SIG-M5 treated with dmso at 0.1 percent for 504 hours (cell line): ENCODE measurements around the gene GIT2.

Experiments used
- DNase-seq: peaks from one replicate; lab custom pipeline; 2025; ENCODE audit not compliant: unreplicated experiment; lab: John Stamatoyannopoulos, UW

The GIT2 gene

DNA sequence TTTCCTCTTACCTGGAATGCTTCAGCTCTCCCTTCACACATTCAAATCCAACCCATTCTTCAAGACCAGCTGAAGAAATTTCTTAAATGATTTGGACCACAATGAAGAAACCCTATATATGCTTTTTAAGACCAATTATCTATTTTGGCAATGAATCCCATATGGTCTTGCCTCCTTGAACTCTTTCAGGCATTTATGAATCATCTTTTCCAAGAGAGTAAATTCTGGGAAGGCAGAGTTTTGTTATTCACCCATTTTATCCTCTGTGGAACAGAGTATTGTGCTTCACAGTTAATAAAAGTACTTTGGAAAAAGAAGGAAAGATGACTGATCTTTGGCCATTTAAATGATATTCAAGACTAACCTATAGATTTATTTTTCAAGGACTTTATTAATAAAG, 14.0 kb downstream of the GIT2 start:
- no peak for DNase-seq

DNA sequence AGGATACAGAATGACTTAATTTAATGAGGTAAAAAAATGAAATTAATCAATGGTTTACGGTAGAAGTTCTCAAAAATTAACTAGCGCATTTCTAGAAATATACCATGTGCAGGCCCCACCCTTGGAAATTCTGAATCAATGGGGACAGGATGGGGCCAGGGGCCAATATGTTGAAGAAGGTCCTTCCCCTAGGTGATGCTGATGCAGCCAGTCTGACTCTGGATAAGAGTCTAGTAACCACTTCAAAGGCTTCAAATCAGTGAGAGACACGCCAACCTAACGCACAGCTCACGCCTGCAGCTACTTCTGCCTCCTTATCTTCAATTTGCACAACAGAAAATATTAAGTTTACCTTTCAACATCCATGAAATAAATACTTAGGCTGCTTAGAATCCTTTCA, 14.9 kb downstream of the GIT2 start:
- no peak for DNase-seq

DNA sequence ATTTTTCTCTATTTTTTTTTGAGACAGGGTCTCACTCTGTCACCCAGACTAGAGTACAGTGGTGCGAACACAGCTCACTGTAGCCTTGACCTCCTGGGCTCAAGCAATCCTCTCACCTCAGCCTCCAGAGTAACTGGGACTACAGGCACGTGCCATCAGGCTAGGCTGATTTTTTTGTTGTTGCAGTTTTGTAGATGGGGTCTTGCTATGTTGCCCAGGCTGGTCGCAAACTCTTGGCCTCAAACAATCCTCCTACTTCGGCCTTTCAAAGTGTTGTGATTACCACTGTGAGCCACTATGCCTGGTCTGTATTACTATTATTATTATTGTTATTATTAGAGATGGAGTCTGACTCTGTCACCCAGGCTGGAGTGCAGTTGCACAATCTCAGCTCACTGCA, 23.3 kb downstream of the GIT2 start:
- DNase-seq = no peak

DNA sequence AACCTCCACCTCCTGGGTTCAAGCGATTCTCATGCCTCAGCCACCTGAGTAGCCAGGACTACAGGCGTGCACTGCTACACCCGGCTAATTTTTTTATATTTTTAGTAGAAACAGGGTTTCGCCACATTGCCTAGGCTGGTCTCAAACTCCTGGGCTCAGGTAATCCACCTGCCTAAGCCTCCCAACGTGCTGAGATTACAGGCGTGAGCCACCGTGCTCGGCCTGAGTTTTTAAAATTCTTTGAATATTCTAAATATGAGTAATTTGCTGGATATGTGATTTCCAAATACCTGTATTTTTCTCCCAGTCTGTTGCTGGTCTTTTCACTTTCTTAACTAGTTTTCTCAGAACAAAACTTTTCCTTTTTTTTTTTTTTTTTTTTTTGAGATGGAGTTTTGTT, 27.4 kb downstream of the GIT2 start:
- DNase-seq = no peak

DNA sequence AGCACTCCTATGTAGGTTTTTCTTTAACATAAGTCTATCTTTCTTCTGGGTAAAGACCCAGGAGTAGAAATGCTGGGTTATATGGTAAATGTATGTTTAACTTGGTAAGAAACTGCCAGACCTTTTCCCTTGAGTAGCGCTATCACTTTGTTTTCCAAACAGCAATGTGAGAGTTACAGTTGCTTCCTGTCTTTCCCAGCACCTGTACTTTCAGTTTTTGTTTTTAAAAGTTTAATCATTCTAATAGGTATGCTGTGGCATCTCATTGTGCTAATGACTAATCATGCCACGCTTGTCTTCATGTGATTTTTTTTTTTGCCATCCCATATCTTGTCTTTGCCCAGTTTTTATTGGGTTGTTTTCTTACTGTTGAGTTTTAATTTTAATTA, 28.1 kb downstream of the GIT2 start:
- DNase-seq = no peak

DNA sequence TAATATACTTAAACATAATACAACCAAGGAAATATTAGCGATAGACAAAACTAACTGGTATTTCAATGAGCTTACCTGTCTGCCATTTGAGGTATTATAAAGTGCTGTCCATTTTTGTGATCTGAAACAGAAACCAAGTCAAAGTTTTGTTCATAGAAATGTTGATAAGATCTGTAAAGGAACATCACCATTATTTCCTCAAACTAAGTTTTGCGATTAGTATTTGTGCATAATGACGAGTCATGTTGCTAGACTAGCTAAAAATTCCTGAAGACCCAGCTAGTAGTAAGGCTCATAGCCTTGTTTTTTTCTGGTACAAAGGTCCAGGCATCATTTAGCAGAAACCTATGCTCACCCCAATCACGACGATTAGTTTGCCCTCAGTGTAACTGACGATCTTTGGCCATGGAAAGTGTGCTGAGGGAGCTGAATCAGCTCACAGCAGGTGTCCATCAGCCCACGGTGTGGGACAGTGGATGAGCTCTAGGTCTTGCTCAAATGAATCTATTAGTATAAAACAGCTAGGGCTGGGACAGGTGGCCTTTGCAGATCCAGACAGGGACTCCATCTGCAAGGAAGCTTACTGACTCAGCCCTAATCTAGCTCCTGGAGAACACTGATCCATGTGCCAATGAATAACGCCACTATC, 28.7 kb downstream of the GIT2 start:
- no peak for DNase-seq

DNA sequence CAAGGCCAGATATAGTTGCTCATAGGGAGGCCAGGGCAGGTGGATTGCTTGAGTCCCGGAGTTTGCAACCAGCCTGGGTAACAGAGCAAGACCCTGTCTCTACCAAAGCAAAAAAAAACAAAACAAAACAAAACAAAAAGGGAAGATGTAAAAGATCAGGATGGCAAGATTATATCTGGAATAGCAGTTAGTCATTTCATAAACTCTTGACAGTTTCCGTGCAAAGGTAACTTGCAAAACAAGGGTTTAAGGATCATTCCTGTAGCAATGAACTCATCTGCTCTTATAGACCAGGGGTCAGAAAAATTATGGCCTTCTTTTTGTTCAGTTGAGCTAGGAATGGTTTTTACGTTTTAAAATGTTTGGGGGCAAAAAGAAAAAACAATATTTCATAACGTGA, 29.6 kb downstream of the GIT2 start:
- no peak for DNase-seq

DNA sequence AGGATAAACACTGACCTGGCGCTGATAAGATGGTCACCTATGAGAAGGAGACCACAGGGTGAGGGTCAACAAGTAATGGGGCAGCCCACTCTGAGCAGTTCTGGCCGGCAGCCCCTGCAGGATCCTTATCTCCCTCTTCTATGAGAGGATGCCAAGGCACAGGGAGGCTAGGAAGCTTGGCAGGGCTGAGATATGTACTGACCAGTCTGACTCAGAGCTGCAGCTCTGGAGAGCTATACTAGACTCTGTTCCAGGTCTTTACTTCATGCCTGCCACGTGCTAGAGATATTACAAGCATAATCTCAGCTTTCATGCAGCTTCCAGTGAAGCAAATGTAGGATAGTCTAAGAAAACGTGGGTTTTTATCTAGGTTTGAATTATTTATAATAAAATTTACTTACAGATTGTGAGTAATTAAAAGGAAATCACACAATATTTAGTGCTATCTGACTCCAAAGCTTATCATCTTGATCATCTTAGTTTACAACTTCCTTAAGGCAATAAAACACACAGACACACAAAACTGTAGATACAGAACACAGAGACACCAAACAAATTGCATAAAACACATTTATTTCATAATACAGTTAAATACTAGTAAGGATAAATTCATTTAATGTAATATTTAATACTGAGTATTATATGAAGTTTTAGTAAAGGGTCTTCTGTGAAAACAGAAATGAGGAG, 32.3 kb downstream of the GIT2 start:
- no peak for DNase-seq

DNA sequence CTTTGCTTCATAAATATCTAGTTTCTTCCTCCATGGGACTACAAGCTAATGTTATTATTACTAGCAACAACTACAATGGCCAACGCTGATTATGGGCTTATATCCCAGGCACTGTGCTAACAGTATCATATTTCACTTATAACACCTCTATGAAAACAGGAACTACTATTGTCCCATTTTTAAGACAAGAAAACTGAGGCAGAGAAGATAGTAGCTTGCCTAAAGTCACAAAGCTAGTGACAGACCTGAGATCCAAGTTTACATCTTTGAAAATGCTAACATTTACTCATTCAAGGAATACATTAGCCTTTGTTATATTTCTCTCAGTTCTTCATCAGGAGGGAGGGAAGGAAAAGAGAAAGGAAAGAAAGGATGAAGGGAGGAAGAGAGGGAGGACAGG, 32.8 kb downstream of the GIT2 start:
- DNase-seq = no peak

DNA sequence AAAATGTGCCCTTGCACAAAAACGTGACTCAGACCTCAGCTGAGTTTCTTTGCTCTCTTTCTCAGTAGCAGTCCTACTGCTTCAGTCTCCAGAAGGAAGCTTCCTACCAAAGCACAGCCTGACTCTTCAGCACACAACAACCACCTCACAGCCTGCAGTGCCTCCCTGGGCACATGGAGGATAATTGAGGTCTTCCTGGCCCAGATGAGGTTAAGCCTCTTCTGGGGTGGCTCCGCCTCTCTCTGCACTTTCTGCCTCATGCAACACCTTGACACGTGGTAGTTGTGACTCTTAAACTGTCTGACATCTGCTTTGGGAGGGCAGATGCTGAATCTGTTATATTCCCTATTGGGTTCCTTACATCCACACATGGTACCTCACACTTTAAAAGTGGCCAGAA, 33.8 kb downstream of the GIT2 start:
- no peak for DNase-seq

DNA sequence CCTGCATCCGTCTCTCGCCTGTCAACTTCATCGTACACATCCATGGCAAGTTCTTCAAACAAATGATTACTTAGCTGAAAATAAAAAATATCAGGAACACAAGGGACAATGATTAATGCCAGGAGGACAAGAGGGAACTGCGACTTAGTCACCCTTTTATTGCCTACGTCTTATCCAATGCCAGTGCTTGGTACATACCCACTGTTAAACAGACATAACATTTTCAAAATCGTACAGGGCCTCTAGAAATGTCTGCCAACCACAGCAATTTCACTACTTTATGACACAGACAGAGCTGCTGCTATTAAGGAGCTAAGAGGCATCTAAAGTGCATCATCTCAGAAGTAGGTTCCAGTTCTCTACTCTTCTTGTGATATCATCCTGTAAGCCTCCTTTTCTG, 34.6 kb downstream of the GIT2 start:
- DNase-seq = no peak

DNA sequence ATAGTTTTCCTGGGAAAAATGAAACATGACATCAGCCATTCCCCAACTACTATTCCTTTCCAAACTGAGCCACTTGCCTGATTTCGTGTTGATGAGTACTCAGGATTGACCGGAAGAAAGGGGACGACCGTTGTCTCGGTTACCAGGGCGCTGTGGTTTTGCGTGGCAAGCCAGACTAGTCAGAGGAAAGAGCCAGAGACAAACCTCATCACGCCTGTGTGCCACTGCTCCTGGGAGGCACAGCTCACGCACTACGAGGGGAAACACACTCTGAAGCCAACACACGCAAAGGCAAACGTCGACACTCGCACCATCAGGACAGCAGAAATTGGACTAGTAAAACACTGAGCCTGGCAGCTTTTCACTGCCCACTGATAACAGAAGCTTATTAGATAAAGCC, 35.0 kb downstream of the GIT2 start:
- no peak for DNase-seq

DNA sequence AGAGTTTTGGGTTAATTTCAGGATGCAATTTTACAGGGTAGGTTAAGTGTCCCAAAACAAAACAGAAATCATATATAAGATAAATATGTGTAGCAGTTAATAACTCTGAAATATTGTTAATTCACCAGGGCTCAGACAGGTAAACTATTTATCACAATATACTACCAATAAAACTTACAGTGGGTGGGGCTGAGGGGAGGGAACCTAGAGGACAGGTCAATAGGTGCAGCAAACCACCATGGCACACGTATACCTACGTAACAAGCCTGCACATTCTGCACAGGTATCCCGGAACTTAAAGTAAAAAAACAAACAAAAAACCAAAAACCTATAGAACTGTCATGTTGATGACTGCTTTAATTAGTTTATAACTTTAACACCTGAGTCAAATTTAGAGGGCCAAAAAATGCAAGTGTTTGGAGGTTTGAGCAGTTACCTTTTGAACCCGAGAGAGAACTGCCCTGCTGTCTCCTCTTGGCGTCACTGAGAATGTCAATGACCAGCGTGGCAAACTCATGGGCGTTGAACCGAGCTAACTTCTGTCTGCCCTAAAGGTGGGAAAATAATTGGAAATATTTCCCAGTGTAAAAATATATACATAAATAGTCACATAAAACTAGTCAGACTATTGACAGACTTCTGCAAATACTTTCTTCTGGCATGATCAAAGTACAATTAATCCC, 36.6 kb downstream of the GIT2 start:
- DNase-seq = no peak

DNA sequence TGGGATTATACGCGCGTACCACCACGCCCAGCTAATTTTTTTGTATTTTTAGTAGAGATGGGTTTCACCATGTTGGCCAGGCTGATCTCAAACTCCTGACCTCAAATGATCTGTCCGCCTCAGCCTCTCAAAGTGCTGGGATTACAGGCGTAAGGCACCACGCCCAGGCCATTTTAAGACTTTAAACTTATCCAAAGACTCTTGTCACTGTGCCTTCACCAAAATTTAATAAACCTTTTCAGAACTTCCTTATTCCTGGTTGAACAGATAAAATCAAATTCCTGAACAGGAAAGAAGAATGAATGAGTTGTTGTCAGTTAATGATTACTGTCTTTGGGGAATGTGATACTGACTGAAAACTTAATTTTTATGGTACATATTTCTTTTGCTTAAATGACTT, 37.8 kb downstream of the GIT2 start:
- no peak for DNase-seq

DNA sequence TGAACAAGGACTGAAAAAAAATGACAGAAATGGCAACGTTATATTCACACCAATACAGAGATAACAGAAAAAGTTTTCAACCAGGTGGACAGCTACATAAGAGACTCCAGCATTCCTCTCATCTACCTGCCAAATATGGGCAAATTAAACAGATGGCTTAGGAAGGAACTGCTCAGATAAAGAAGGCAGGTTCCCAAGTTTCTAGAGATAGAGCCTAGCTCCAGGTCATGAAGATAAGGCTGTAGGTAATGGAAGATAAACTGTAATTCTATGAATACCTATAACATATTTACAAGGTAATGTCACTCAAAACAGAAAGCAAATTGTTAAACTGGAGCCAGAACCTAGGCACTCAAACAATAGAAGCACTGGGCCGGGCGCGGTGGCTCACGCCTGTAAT, 42.5 kb downstream of the GIT2 start:
- DNase-seq = no peak

DNA sequence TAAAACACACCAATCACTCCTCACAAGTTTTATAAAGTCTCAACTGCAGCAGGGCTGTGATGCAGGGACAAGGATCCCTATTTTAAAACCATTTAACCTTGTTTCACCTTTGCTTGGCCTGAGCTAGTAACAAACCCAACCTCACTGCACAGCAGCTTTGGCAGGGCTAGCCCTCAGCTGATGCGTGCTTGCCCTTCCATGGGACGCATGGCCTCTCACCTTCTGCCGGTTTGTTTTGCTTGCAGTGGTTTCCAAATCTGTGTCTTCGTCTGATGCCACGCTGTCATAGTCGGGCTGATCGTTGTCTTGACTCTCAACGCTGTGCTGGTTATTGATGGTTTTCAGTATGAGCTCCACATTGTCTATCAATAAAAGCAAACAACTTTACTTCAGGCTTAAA, 43.3 kb downstream of the GIT2 start:
- DNase-seq = no peak

DNA sequence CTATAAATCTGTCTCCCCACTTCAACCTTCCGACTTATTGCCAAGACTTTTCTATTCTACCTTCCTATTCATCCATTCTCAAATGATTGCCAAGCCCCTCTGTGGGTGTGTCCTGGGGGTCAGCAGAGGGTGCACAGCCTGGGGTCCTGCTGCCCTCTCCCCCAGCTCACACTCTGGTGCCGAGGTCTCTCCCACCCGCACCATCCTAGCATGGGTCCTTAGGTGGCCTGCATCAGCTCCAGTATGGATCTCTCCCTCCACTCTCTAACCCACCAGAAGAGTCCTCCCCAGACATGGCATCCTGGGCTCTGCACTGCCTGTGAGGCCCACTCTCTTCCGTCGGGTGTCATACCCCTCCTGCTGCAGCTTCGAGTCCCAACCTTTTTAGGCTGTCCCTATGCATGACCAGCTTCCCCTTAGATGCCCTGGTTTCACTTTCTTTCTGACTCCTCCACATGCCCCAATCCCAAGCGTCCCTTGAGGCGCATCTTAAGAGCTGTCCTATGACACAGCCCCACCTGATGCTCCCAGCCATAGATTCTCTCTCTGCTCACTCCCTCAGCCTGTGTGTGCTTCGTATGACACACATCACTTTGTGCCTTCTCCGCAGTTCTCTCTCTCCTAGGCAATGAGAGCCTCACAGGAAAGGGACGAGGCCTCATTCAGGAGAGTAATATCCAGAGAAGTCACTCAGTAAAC, 43.9 kb downstream of the GIT2 start:
- peak; percentile 59 for DNase-seq

DNA sequence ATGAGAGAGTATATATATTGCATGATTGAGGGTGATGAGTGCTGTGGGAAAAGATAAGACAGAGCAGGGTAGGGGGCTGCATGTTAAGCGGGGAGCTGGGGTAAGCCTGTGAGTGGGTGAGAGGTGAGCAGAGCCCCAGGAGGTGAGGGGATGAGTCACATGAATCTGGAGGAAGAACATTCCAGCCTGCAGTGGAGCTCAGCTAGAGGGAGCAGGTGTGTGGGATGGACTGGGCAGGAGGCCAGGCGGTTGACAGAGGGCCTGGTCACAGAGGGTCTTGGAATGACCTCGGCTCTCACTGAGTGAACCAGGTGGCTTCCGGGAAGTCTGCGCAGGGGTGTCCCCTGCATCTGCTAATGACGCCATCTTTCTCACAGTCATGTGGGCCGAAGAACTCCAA, 44.4 kb downstream of the GIT2 start:
- no peak for DNase-seq

DNA sequence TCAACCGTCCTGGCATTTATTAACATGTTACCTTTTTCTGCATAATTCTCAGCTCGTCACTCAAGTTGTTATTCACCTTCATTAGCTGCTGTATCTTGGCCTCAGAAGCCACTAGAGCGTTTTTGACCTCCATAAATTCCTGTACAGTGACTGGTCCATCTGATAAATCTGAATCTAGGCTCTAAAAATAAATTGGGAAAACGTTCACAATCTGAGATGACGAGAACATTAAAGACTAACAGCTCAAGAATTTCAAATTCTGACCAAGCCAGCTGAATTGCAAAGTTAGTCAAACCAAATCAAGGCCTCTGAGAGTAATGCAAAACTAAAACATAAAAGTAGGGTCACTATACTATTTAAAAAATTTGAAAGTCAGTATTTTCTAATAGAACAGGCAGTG, 45.0 kb downstream of the GIT2 start:
- DNase-seq = no peak

DNA sequence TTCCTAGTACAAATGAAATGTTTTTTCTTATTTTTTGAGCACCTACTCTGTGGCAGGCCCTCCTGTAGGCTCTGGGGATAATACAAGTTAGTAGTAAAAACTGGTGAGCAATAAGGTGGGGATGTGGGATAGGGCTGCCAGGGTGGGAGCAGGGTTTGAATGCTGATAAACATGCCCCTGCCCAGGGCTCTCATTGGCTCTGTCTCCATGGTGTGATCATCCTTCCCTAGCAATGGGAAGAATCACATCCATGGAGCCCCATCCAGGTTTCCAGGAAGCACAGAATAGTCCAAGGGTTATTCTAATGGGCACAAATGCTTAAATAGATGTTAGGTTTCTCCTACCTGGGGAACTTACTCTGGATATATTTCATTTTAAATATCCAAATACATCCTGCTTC, 45.5 kb downstream of the GIT2 start:
- no peak for DNase-seq

DNA sequence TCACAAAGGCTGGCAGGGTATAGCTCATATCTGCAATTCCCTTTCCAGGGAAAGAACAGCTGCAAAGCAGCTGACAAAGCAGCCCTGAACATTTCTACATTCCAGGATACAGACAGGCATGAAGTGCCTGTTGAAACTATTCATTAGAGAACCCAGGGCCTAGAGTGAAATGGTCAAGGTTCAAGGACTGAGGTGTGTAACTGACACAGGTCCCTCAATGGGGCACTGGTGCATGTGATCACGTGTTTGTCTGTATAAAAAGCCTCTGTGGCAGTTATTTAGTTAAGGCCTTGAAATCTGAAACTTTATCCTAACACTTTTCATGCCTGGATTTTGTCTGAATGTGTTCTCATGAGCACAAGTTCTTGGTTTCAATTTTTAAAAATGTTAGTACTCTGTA, 47.1 kb downstream of the GIT2 start:
- DNase-seq = no peak

DNA sequence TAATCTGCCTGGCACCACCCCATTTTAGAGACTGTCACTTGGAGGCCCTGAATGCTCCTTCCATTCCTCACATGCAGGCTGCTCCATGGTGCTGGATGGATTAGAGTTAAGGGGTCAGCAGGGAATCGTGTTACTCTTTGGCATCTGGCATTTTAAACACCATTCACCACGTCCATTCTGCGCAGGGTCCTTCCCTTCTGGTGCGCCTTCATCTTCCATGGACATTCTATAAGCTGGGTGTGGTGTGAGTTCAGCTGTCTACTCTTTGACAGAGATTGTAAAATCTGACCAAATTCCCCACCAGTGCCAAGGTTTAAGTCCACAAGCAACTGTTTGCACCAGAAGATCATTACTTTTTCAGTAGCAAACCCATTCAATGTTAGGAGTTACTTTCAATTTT, 47.8 kb downstream of the GIT2 start:
- no peak for DNase-seq
